Medulla oblongata (tissue), 1 donor: ENCODE results near the gene HTT-AS.

ENCODE experiments used
- DNase-seq: peaks from one replicate; pipeline ENCODE4 v3.0.0-alpha.2; 2015; ENCODE audit errors: extremely low spot score

HTT-AS gene

GRCh38 chr4:3030566-3031356 is 43.6 kb downstream of the HTT-AS start:
- DNase-seq: no peak

GRCh38 chr4:3029464-3029863 is 44.9 kb downstream of the HTT-AS start:
- DNase-seq: no peak

- no peak for DNase-seq
Measured at GRCh38 chr4:3026540-3026939, 47.8 kb downstream of the HTT-AS start.

GRCh38 chr4:3025881-3026280 is 48.5 kb downstream of the HTT-AS start:
- DNase-seq: no peak

GRCh38 chr4:3022651-3023050 is 51.7 kb downstream of the HTT-AS start:
- DNase-seq: no peak

GRCh38 chr4:3022112-3022511 is 52.2 kb downstream of the HTT-AS start:
- DNase-seq: no peak

GRCh38 chr4:3021627-3022026 is 52.7 kb downstream of the HTT-AS start:
- no peak for DNase-seq

GRCh38 chr4:3021127-3021526 is 53.2 kb downstream of the HTT-AS start:
- DNase-seq: no peak

- DNase-seq: no peak
Measured at GRCh38 chr4:3019145-3019846, 55.0 kb downstream of the HTT-AS start.

GRCh38 chr4:3017504-3017903 is 56.8 kb downstream of the HTT-AS start:
- no peak for DNase-seq

- DNase-seq: no peak
Measured at GRCh38 chr4:3016961-3017360, 57.4 kb downstream of the HTT-AS start.

- no peak for DNase-seq
Measured at GRCh38 chr4:3013839-3014350, 60.4 kb downstream of the HTT-AS start.
